ENCODE results near the gene MAP4K2. TPM values are rescaled to one million over a fixed set of nuclear protein-coding genes. Genes with fewer than 3 reads are reported as not detected.

MAP4K2 gene
- total RNA-seq, 1 donor from 2014 or later: 20.2 TPM

DNA sequence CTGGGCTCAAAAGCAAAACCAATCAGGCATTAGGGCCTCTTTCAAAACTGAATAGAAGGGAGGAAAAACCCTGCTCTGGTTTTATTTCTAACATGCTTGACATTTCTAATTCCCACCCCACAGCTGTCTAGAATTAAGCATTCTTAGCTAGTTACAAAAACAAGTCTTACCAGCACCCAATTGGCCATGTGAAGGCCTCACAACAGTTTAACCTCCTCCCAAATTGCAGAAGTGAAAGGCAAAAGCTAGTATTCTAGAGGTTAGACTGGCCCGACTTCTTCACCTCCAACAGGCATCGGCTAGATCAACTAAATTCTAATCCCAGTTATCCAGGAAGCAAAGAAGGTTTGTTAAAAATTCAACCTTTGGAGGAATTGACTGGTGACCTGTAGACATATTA, 31.2 kb downstream of the MAP4K2 start:
- no peak overlapping the region for H3K4me3 Mint-ChIP-seq
- no peaks in the 10 kb centered on the region for H3K9me3 Mint-ChIP-seq
- H3K27me3 Mint-ChIP-seq: no peaks in the 10 kb centered on the region
- peaks cover 70% of the 10 kb centered on the region for H3K36me3 Mint-ChIP-seq
- no peak for DNase-seq (ENCODE audit: extremely low spot score, unreplicated experiment)
- TF ChIP-seq, protein P1, sequence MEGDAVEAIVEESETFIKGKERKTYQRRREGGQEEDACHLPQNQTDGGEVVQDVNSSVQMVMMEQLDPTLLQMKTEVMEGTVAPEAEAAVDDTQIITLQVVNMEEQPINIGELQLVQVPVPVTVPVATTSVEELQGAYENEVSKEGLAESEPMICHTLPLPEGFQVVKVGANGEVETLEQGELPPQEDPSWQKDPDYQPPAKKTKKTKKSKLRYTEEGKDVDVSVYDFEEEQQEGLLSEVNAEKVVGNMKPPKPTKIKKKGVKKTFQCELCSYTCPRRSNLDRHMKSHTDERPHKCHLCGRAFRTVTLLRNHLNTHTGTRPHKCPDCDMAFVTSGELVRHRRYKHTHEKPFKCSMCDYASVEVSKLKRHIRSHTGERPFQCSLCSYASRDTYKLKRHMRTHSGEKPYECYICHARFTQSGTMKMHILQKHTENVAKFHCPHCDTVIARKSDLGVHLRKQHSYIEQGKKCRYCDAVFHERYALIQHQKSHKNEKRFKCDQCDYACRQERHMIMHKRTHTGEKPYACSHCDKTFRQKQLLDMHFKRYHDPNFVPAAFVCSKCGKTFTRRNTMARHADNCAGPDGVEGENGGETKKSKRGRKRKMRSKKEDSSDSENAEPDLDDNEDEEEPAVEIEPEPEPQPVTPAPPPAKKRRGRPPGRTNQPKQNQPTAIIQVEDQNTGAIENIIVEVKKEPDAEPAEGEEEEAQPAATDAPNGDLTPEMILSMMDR (conservative IDR thresholded peaks at IDR 0.05): no peak
- no peak overlapping the region for H3K27ac Mint-ChIP-seq
- H3K4me1 Mint-ChIP-seq (ENCODE audit: unreplicated experiment): peaks cover 22% of the 10 kb centered on the region

DNA sequence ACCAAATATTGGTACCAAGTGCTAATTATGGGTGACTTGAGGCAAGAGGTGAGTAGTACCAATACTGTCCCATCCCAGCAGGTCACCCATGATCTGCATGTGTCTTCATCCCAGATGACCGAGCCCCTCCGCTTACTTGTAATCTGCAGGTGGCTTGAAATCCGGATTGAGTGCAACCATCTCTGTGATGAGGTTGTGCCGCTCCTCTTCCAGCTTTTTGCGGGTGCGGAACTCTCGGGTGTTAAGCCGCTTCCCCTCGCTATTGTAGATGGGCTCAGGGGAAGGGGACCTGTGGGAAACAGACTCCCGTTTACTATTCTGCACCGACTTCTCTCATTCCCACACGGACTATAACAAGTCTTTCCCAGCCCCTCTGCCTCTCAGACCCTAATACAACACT, 32.9 kb downstream of the MAP4K2 start:
- Mint-ChIP-seq H3K9me3 (no peaks in the 10 kb centered on the region), H3K4me1 (ENCODE audit: unreplicated experiment) (peaks cover 14% of the 10 kb centered on the region), H3K36me3 (peaks cover 58% of the 10 kb centered on the region), H3K27ac (no peak overlapping the region), H3K27me3 (no peaks in the 10 kb centered on the region), H3K4me3 (no peak overlapping the region)
- DNase-seq (ENCODE audit: extremely low spot score, unreplicated experiment): no peak
- TF ChIP-seq, protein P1 (conservative IDR thresholded peaks at IDR 0.05): no peak

DNA sequence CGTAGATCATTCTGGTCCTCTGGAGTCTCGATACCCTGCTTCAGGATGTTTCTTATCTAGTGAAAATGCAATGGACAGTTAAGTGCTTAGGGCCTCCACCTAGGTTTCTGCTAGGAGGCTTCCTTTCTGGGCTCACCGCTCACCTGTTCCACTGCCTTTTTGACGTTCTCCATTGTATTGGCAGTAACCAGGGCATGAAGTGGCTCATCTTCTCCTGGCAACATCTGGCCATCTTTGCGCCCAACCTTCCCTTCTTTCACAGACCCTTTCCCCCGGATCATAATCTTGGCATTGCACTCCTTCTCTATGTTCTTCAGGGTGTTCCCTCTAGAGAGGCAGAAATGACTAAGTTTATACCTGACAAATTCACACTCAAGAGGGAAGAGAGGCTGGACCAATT, 33.7 kb downstream of the MAP4K2 start:
- H3K4me3 Mint-ChIP-seq: no peak overlapping the region
- H3K36me3 Mint-ChIP-seq: peaks cover 62% of the 10 kb centered on the region

DNA sequence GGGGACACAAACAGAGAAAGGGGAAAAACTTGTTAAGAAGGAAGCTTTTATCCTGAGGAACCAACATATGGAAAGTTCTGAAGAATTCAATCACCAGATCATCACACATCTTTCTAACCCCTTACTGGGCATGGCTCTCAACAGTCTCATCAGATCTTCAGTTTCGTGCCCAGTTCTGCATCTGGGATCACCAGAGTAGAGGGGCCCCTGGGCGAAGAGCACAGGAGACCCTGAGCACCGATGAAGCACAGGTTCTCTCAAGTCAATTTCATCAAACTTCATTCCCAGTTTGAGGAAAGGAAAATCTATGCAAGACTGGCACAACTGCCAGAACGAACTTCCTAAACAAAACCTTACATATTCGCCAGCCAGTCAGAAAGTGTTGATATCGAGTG, 34.7 kb downstream of the MAP4K2 start:
- TF ChIP-seq, protein P1 (conservative IDR thresholded peaks at IDR 0.05): no peak
- Mint-ChIP-seq H3K36me3 (peaks cover 60% of the 10 kb centered on the region), H3K27ac (peak overlapping the region; percentile 50), H3K9me3 (no peaks in the 10 kb centered on the region), H3K4me3 (no peak overlapping the region), H3K4me1 (ENCODE audit: unreplicated experiment) (peaks cover 28% of the 10 kb centered on the region), H3K27me3 (no peaks in the 10 kb centered on the region)
- no peak for DNase-seq (ENCODE audit: extremely low spot score, unreplicated experiment)

More for the DNA sequence above, 33.7 kb downstream of the MAP4K2 start:
- Mint-ChIP-seq H3K9me3 (no peaks in the 10 kb centered on the region), H3K27me3 (no peaks in the 10 kb centered on the region), H3K27ac (no peak overlapping the region), H3K4me1 (ENCODE audit: unreplicated experiment) (peaks cover 20% of the 10 kb centered on the region)
- TF ChIP-seq, protein P1 (conservative IDR thresholded peaks at IDR 0.05): no peak
- no peak for DNase-seq (ENCODE audit: extremely low spot score, unreplicated experiment)

DNA sequence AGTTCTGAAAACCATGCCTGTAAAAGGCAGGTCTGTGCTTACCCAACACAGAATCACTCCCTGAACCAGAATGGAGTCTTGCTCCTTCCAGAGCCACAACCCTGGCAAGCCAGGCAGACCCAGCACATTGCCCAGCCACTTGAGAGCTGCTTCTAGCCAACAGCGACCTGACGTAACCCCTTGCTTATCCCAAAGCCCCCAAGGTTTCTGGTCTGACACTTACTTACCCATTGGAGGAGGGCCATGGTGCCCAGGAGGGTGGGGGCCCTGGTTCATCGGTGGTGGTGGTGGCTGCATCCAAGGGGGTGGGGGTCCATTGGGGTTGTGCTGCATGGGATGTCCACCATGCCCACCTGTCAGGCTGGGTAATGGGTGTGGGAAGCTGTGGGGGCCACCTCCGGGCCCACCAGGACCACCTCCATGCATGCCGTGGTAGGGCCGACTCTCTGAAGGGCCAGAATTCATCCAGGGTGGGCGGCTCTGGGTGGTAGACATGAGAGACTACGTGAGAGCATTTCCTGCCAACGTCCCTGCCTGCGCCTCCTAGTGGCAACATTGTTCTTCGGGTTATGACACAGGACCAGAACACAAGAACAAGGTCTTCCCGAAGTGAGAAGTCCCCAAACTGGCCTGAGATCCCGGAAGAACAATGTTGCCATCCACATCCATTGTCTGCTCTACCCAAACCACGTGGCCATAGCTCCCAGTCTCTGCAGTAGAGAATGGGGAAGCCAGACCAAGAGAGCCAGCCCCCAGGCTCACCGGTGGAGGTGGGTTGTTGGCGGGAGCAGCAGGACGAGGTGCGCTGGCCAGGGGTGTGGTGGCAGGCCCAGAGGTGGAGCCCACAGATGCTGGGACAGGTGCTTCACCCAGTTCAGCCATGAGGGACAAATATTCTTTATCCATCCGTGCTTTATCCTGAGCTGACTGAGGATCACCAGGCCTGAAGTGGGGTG, 35.4 kb downstream of the MAP4K2 start:
- Mint-ChIP-seq H3K36me3 (peaks cover 59% of the 10 kb centered on the region), H3K27ac (peak overlapping the region; percentile 67), H3K4me3 (no peak overlapping the region), H3K27me3 (no peaks in the 10 kb centered on the region), H3K4me1 (ENCODE audit: unreplicated experiment) (peaks cover 34% of the 10 kb centered on the region), H3K9me3 (no peaks in the 10 kb centered on the region)
- no peak for DNase-seq (ENCODE audit: extremely low spot score, unreplicated experiment)
- TF ChIP-seq, protein P1 (conservative IDR thresholded peaks at IDR 0.05): peak; percentile 87

Measured in type B pancreatic cell (in vitro differentiated cells).